ENCODE measurements around the gene TRAK1.

DNA sequence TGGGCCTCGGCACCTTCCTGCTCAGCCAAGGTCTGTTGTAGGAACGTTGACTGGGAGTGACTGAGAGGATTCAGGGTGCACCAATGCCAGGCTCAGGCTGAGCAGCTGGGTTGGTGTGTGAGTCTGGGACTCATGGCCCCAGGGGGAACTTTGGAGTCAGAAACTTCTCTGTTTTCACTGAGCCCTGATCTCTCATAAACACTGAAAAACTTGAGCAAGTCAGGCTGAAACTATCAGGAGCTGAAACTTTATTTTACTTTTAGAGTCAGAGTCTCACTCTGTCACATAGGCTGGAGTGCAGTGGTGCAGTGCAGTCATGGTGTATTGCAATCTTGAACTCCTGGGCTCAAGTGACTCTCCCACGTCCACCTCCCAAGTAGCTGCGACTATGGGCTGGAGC is 3.0 kb downstream of the TRAK1 start:
- no peak for TF ChIP-seq EP300 (IDR thresholded peaks at IDR 0.05)
- TF ChIP-seq, protein P1, sequence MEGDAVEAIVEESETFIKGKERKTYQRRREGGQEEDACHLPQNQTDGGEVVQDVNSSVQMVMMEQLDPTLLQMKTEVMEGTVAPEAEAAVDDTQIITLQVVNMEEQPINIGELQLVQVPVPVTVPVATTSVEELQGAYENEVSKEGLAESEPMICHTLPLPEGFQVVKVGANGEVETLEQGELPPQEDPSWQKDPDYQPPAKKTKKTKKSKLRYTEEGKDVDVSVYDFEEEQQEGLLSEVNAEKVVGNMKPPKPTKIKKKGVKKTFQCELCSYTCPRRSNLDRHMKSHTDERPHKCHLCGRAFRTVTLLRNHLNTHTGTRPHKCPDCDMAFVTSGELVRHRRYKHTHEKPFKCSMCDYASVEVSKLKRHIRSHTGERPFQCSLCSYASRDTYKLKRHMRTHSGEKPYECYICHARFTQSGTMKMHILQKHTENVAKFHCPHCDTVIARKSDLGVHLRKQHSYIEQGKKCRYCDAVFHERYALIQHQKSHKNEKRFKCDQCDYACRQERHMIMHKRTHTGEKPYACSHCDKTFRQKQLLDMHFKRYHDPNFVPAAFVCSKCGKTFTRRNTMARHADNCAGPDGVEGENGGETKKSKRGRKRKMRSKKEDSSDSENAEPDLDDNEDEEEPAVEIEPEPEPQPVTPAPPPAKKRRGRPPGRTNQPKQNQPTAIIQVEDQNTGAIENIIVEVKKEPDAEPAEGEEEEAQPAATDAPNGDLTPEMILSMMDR (IDR thresholded peaks at IDR 0.05): no peak
